ENCODE data around the gene ANTXR2. TPM values are rescaled to one million over a fixed set of nuclear protein-coding genes. Genes with fewer than 3 reads are reported as not detected.
"Not testable (repeated sequence)": the region's sequence is repeated elsewhere in the genome, so short reads cannot be mapped to it uniquely, and the experiment has no call there.

Gene ANTXR2
- 100 to 1,000 TPM in 1 of 2 donors, 10 to 100 TPM in 1; 47.4 to 121 TPM for total RNA-seq

- no peaks in the 10 kb centered on the region for H3K27me3 ChIP-seq
- H3K36me3 ChIP-seq, result peaks cover 6% of the 10 kb centered on the region
- TF ChIP-seq CTCF (IDR thresholded peaks at IDR 0.05), result no peak
- peak within 1 kb of the TSS; percentile 98 for H3K27ac ChIP-seq
- peak; percentile 91 for DNase-seq
- intact Hi-C loops (cut with DNase I), result no loop called here
- peak within 1 kb of the TSS; percentile 85 to 94 for H3K9ac ChIP-seq (ENCODE audit: low read depth in 2 of 2, low read length in 2 of 2)
- no peaks in the 10 kb centered on the region for H3K9me3 ChIP-seq
- H3K4me3 ChIP-seq, result peak within 1 kb of the TSS; percentile 87
- H3K4me1 ChIP-seq, result no peaks in the 10 kb centered on the region
These were observed at the start of gene ANTXR2 for GRCh38 chr4:80072744-80073472. TSS of gene ANTXR2 (minus strand) at chr4:80073229. CDS start at chr4:80072560, 669 bp downstream.

DNA sequence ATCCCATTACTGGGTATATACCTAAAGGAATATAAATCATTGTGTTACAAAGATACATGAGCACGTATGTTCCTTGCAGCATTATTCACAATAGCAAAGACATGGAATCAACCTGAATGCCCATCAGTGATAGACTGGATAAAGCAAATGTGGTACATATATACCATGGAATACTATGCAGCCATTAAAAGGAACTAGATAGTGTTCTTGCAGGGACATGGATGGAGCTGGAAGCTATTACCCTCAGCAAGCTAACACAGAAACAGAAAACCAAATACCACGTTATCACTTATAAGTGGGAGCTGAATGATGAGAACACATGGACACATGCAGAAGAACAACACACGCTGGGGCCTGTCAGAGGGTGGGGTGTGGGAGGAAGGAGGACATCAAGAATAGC lies 48.8 kb upstream of the ANTXR2 start:
- H3K9ac ChIP-seq (ENCODE audit: low read depth in 2 of 2, low read length in 2 of 2); H3K36me3 ChIP-seq; H3K9me3 ChIP-seq; DNase-seq; H3K4me1 ChIP-seq; intact Hi-C loops (cut with DNase I); H3K27me3 ChIP-seq; H3K4me3 ChIP-seq; H3K27ac ChIP-seq: not testable (repeated sequence)

GRCh38 chr4:80119620-80120019 lies 46.6 kb upstream of the ANTXR2 start:
- H3K9ac ChIP-seq (ENCODE audit: low read depth in 2 of 2, low read length in 2 of 2); intact Hi-C loops (cut with DNase I); H3K27me3 ChIP-seq; H3K4me1 ChIP-seq; H3K9me3 ChIP-seq; H3K4me3 ChIP-seq; H3K27ac ChIP-seq; DNase-seq; H3K36me3 ChIP-seq: not testable (repeated sequence)

DNA sequence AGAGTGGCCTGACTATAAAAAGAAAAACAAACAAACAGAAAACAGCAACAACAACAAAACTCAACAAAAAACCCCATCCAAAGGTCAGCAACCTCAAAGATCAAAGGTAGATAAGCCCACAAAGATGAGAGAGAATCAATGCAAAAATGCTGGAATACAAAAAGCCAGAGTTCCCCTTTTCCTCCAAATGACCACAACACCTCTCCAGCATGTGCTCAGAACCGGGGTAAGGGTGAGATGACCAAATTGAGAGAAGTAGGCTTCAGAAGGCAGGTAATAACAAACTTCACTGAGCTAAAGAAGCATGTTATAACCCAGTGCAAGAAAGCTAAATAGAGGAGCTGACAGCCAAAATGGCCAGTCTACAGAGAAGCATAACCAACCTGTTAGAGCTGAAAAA lies 43.5 kb upstream of the ANTXR2 start:
- H3K36me3 ChIP-seq, result no peaks in the 10 kb centered on the region
- no peaks in the 10 kb centered on the region for H3K27me3 ChIP-seq
- intact Hi-C loops (cut with DNase I), result no loop called here
- DNase-seq, result no peak
- H3K27ac ChIP-seq, result no peak overlapping the region
- no peak overlapping the region for H3K4me3 ChIP-seq
- no peaks in the 10 kb centered on the region for H3K9me3 ChIP-seq
- H3K4me1 ChIP-seq, result no peaks in the 10 kb centered on the region
- no peak for TF ChIP-seq CTCF (IDR thresholded peaks at IDR 0.05)
- no peak overlapping the region for H3K9ac ChIP-seq (ENCODE audit: low read depth in 2 of 2, low read length in 2 of 2)

GRCh38 chr4:80115368-80116181 lies 42.5 kb upstream of the ANTXR2 start:
- H3K4me1 ChIP-seq, result no peaks in the 10 kb centered on the region
- H3K27ac ChIP-seq, result no peak overlapping the region
- intact Hi-C loops (cut with DNase I), result no loop called here
- no peak for DNase-seq
- no peaks in the 10 kb centered on the region for H3K27me3 ChIP-seq
- no peak overlapping the region for H3K4me3 ChIP-seq
- no peak for TF ChIP-seq CTCF (IDR thresholded peaks at IDR 0.05)
- H3K9me3 ChIP-seq, result no peaks in the 10 kb centered on the region
- no peaks in the 10 kb centered on the region for H3K36me3 ChIP-seq
- no peak overlapping the region for H3K9ac ChIP-seq (ENCODE audit: low read depth in 2 of 2, low read length in 2 of 2)

GRCh38 chr4:80114732-80115265 lies 41.8 kb upstream of the ANTXR2 start:
- Histone ChIP-seq H3K4me1 (no peaks in the 10 kb centered on the region), H3K36me3 (no peaks in the 10 kb centered on the region), H3K9me3 (no peaks in the 10 kb centered on the region), H3K9ac (ENCODE audit: low read depth in 2 of 2, low read length in 2 of 2) (no peak overlapping the region), H3K27me3 (no peaks in the 10 kb centered on the region), H3K27ac (no peak overlapping the region), H3K4me3 (no peak overlapping the region)
- no peak for TF ChIP-seq CTCF (IDR thresholded peaks at IDR 0.05)
- intact Hi-C loops (cut with DNase I), result no loop called here
- no peak for DNase-seq

Measured in colonic mucosa (tissue), 4 donors.